HepG2 (cell line): ENCODE measurements around the gene PLD6. TPM values are rescaled to one million over a fixed set of nuclear protein-coding genes. Genes with fewer than 3 reads are reported as not detected.

Source experiments
- ATAC-seq: fragments of 200-7000 bp; cut with Tn5 transposase; 3 replicates; pipeline ENCODE4 v1.9.1; 2020; ENCODE audit warnings: mild to moderate bottlenecking, moderate library complexity
- BruUV-seq: library from RNA; stranded (reverse); fragments of 400-500 nt; replicated peaks from 2 replicates; lab custom pipeline; 2021; lab: Mats Ljungman, UMichigan
- CTCF ChIA-PET: fragments of 300-600 bp; formaldehyde crosslinking; extraction: SDS; loops from one replicate; lab custom pipeline; 2021; ENCODE audit warnings: low total read pairs, inconsistent platforms, low intra/inter-chr PET ratio; lab: Yijun Ruan, JAX
- POLR2A ChIA-PET: fragments of 350-600 bp; sonication (Branson Sonifier 250); formaldehyde crosslinking; loops from one replicate; lab custom pipeline; 2020; ENCODE audit warnings: antibody characterized with exemption, inconsistent platforms; lab: Yijun Ruan, JAX
- DNase-seq: peaks from one replicate; pipeline ENCODE4 v3.0.0-alpha.2; 2015; ENCODE audit warnings: low spot score
- FAIRE-seq: peaks from 3 replicates; lab custom pipeline; 2011; peaks lifted over from hg19 to GRCh38; lab: Jason Lieb, UNC
- H2AFZ ChIP-seq: one replicate; pipeline ENCODE4 v1.6.1; 2011; ENCODE audit warnings: low read length, inconsistent platforms
- H3K27ac ChIP-seq: fragments of 300-600 bp; 3 replicates; pipeline ENCODE4 v1.8.0; 2011; ENCODE audit warnings: mixed run types, mild to moderate bottlenecking, mixed read lengths, low read length, inconsistent platforms; ENCODE audit not compliant: insufficient read depth; ENCODE audit errors: extremely low read length
- H3K27me3 ChIP-seq, 2 experiments: fragments of 200-600 bp in 1 of 2; 2 replicates in 1 of 2; 3 replicates in 1 of 2; pipeline versions ENCODE4 v1.6.0 to v1.8.0; 2011; ENCODE audit warnings: low read length in 2 of 2, mild to moderate bottlenecking in 2 of 2, moderate library complexity in 2 of 2, inconsistent platforms in 1 of 2; ENCODE audit not compliant: insufficient read depth in 2 of 2, control insufficient read depth in 1 of 2
- H3K36me3 ChIP-seq, 2 experiments: fragments of 200-600 bp in 1 of 2; replicated peaks in 1 of 2; 2 replicates in 1 of 2; 3 replicates in 1 of 2; pipeline versions ENCODE4 v1.5.1 to v1.8.0; 2011; ENCODE audit warnings: low read length in 2 of 2, inconsistent platforms in 1 of 2; ENCODE audit not compliant: insufficient read depth in 2 of 2, control insufficient read depth in 1 of 2
- H3K4me1 ChIP-seq: 2 replicates; pipeline ENCODE4 v1.5.1; 2012; ENCODE audit warnings: low read length, inconsistent platforms; ENCODE audit not compliant: insufficient read depth
- H3K4me2 ChIP-seq: 2 replicates; pipeline ENCODE4 v1.6.0; 2011; ENCODE audit warnings: low read depth, low read length, inconsistent platforms
- H3K4me3 ChIP-seq, 3 experiments: fragments of 200-600 bp in 1 of 3; sonication (generic), shearing (Covaris generic) in 1 of 3; replicated peaks in 1 of 3; 2 replicates each; pipeline ENCODE4 v1.5.1; 2011 to 2016; ENCODE audit warnings: low read length in 3 of 3, inconsistent platforms in 2 of 3, low read depth in 2 of 3, mild to moderate bottlenecking in 2 of 3, control low read depth in 1 of 3, mixed read lengths in 1 of 3; ENCODE audit not compliant: insufficient read depth in 1 of 3
- H3K79me2 ChIP-seq: one replicate; pipeline ENCODE4 v1.6.1; 2011; ENCODE audit warnings: low read length, inconsistent platforms; ENCODE audit not compliant: insufficient read depth
- H3K9ac ChIP-seq: 2 replicates; pipeline ENCODE4 v1.6.0; 2011; ENCODE audit warnings: mild to moderate bottlenecking, low read depth, low read length, inconsistent platforms; ENCODE audit not compliant: insufficient read depth
- H3K9me3 ChIP-seq: 2 replicates; pipeline ENCODE4 v1.5.1; 2012; ENCODE audit warnings: mild to moderate bottlenecking, low read length
- H4K20me1 ChIP-seq: 2 replicates; pipeline ENCODE4 v1.6.0; 2011; ENCODE audit warnings: inconsistent platforms, mild to moderate bottlenecking, low read length, moderate library complexity; ENCODE audit not compliant: insufficient read depth
- EP300 ChIP-seq, 3 experiments: sonication (generic) in 1 of 3; formaldehyde crosslinking in 1 of 3; IDR thresholded peaks; 2 replicates each; pipeline versions ENCODE4 v1.5.1 to v1.6.1; 2011 to 2020; ENCODE audit warnings: low read depth in 2 of 3, low read length in 2 of 3, borderline replicate concordance in 1 of 3, improper control_type of control experiment in 1 of 3, mild to moderate bottlenecking in 1 of 3, missing genetic modification reagents in 1 of 3, moderate library complexity in 1 of 3
- NR2F2 ChIP-seq: IDR thresholded peaks from 2 replicates; pipeline ENCODE4 v1.6.1; 2012; ENCODE audit warnings: low read depth, inconsistent platforms, borderline replicate concordance
- REXO4 ChIP-seq: sonication (generic); formaldehyde crosslinking; IDR thresholded peaks from 2 replicates; pipeline ENCODE4 v1.8.0; 2022; ENCODE audit warnings: missing genetic modification reagents, mild to moderate bottlenecking, borderline replicate concordance
- RXRB ChIP-seq: IDR thresholded peaks from 2 replicates; pipeline ENCODE4 v1.6.1; 2016; ENCODE audit warnings: borderline replicate concordance, missing genetic modification reagents, missing compliant biosample characterization
- SALL2 ChIP-seq: sonication (generic); formaldehyde crosslinking; IDR thresholded peaks from 2 replicates; pipeline ENCODE4 v1.8.1; 2023; ENCODE audit warnings: mild to moderate bottlenecking, missing genetic modification reagents, inconsistent platforms
- ZNF253 ChIP-seq: sonication (generic); formaldehyde crosslinking; IDR thresholded peaks from 2 replicates; pipeline ENCODE4 v1.8.0; 2022; ENCODE audit warnings: mild to moderate bottlenecking, missing genetic modification reagents, borderline replicate concordance
- ZNF263 ChIP-seq: sonication (generic); formaldehyde crosslinking; IDR thresholded peaks from 2 replicates; pipeline ENCODE4 v1.4.0; 2020; ENCODE audit warnings: missing genetic modification reagents
- ZNF280D ChIP-seq: sonication (generic); formaldehyde crosslinking; IDR thresholded peaks from 2 replicates; pipeline ENCODE4 v1.5.1; 2020; ENCODE audit warnings: mild to moderate bottlenecking, missing genetic modification reagents
- ZNF646 ChIP-seq: sonication (generic); formaldehyde crosslinking; IDR thresholded peaks from 2 replicates; pipeline ENCODE4 v1.9.0; 2021; ENCODE audit warnings: mild to moderate bottlenecking, missing genetic modification reagents
- ZSCAN31 ChIP-seq: sonication (generic); formaldehyde crosslinking; IDR thresholded peaks from 2 replicates; pipeline ENCODE4 v1.5.0; 2020; ENCODE audit warnings: low read depth, mild to moderate bottlenecking, missing genetic modification reagents
- WGBS: methylation state at CpG from one replicate; pipeline ENCODE4 v1.1.6; 2017; ENCODE audit warnings: low lambda C conversion rate; 5-methylcytosine and 5-hydroxymethylcytosine counted together
- in situ Hi-C: cut with HindIII; loops from 2 replicates; pipeline ENCODE4 v1.10.0; 2017; ENCODE audit warnings: low pct_unique_long_range_greater_than_20kb; ENCODE audit not compliant: extremely low pct_ligation_motif_present
- intact Hi-C: fragments of 100-400 bp; cut with micrococcal nuclease; formaldehyde crosslinking; loops from one replicate; pipeline ENCODE4 v1.10.0; 2022; ENCODE audit not compliant: unreplicated experiment
- polyA plus RNA-seq, 8 experiments: library from polyadenylated mRNA; depleted of rRNA in 3 of 8; stranded (reverse) in 7 of 8; unstranded in 1 of 8; fragments of >200 nt; fragmentation: Illumina TruSeq in 4 of 8; extraction: Trizol in 4 of 8; gene quantifications; 2 replicates each; pipeline versions ENCODE4 v1.2.1 to v1.2.3, GENCODE V29; 2011 to 2016; ENCODE audit warnings: low read depth in 4 of 8, missing spikeins in 1 of 8, mixed read lengths in 1 of 8; ENCODE audit not compliant: insufficient read depth in 1 of 8
- total RNA-seq, 5 experiments: library from RNA; depleted of rRNA; stranded (reverse); fragments of >200 nt; fragmentation: Illumina TruSeq; extraction: Trizol; gene quantifications; 2 replicates each; pipeline ENCODE4 v1.2.3, GENCODE V29; 2016; ENCODE audit warnings: low read depth in 1 of 5
- TF ChIP-seq, protein P1 (sequence below): sonication (generic); formaldehyde crosslinking; IDR thresholded peaks from 2 replicates; pipeline ENCODE4 v1.4.0; 2020; ENCODE audit warnings: missing genetic modification reagents, low read depth, mild to moderate bottlenecking, borderline replicate concordance
- TF ChIP-seq, protein P2 (sequence below): sonication (generic); formaldehyde crosslinking; IDR thresholded peaks from 2 replicates; pipeline ENCODE4 v1.8.0; 2022; ENCODE audit warnings: missing genetic modification reagents, mild to moderate bottlenecking, inconsistent platforms, borderline replicate concordance

The PLD6 gene
- total and polyA plus RNA-seq, 2 of the 13 experiments (the other 11 are each of a cell fraction or from before 2014, with no cell fraction given): 5.2 to 11.4 TPM

DNA sequence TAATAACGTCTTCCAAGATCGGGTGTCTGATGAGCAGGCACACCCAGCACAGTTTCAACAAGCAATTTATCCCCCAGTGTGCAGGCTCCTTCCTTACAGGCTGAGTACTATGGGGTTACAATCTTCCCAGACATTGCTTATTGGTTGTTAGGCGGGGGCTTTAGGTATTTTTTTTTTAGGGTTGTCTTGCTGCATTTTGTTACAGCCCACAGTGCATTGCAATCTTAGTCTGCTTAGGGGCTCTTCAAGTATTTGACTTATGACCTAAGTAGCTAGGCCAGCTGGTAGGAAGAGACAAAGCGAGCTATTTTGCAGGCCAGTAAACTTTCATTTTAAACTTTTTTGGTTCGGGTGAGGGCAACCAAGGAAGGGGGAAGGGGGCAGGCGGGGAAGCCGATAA is 5.8 kb downstream of the PLD6 start:
- ChIA-PET POLR2A (no interaction called here), CTCF (no interaction called here)
- Histone ChIP-seq H4K20me1 (no peaks in the 10 kb centered on the region), H3K79me2 (peaks cover 23% of the 10 kb centered on the region), H3K4me3 (no peak overlapping the region), H3K4me1 (peaks cover 20% of the 10 kb centered on the region), H3K27ac (no peak overlapping the region), H3K4me2 (no peak overlapping the region), H3K9me3 (no peaks in the 10 kb centered on the region), H3K27me3 (no peaks in the 10 kb centered on the region; a peak in 1 of 5 replicates), H3K9ac (no peak overlapping the region), H2AFZ (no peak overlapping the region), H3K36me3 (peaks cover 13 to 22% of the 10 kb centered on the region in 2 experiments; a peak in 4 of 5 replicates)
- FAIRE-seq (no peak), ATAC-seq (no peak), DNase-seq (no peak)
- WGBS: 94% methylated on average over 7 of the region's 7 CpGs
- in situ Hi-C loops (no loop called here), intact Hi-C loops (loop anchor here (10.0 kb wide), 1 partner anchor 114 kb away; no protein-coding TSS in a partner anchor)
- no TSS peak for BruUV-seq
- TF ChIP-seq ZSCAN31 (CRISPR knock-in tag) (no peak), NR2F2 (no peak), RXRB (no peak), SALL2 (CRISPR knock-in tag) (no peak), EP300 (IDR thresholded peaks at IDR 0.05; ENCODE audit: low read depth in 2 of 2, low read length in 2 of 2) (no peak), EP300 (CRISPR knock-in tag; IDR thresholded peaks at IDR 0.05; ENCODE audit: borderline replicate concordance) (no peak), REXO4 (CRISPR knock-in tag) (no peak), ZNF253 (CRISPR knock-in tag) (no peak), ZNF646 (CRISPR knock-in tag) (no peak), ZNF263 (CRISPR knock-in tag) (no peak), ZNF280D (CRISPR knock-in tag) (no peak)
- TF ChIP-seq, protein P1, sequence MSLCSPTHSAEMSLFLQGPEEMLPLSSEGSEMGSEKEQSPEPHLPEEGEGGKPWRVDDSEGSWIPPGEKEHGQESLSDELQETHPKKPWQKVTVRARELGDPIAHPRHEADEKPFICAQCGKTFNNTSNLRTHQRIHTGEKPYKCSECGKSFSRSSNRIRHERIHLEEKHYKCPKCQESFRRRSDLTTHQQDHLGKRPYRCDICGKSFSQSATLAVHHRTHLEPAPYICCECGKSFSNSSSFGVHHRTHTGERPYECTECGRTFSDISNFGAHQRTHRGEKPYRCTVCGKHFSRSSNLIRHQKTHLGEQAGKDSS (CRISPR knock-in tag): no peak
- TF ChIP-seq, protein P2, sequence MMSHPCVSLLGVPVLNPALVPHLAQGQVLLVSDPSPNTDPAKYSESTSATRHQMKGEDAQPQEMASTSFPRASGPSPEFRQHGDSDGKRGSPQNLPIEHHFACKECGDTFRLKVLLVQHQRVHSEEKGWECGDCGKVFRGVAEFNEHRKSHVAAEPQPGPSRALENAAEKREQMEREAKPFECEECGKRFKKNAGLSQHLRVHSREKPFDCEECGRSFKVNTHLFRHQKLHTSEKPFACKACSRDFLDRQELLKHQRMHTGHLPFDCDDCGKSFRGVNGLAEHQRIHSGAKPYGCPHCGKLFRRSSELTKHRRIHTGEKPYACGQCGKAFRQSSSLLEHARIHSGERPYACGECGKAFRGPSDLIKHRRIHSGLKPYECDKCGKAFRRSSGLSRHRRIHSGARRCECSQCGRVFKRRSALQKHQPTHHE (CRISPR knock-in tag): no peak
